Cerebellar cortex (tissue), 1 donor: ENCODE results near the gene ABCA13.
A peak's percentile ranks its signal among the peaks of the same experiment; 100 is the strongest.

Source experiments
- DNase-seq: peaks from one replicate; pipeline ENCODE4 v3.0.0-alpha.2; 2015; ENCODE audit warnings: low spot score

ABCA13 gene

DNA sequence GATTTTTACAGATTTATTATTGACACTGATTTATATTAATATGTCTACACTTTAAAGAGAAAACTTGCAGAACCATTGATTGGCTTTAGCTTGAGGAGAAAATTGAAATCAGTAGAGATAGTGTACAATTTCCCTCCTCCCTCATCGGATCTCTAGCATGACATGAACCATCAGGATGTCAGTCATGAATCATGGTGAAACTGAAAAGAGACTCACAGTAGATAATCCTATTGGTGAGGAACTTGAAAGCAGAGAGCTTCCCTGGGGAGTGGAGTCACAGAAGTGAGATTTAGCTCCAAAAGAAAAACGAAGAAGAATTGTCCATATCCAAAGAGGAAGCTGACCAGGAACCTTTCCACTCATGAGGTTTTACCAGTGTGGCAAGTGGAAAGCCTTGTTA is 346.8 kb downstream of the ABCA13 start:
- DNase-seq = no peak

DNA sequence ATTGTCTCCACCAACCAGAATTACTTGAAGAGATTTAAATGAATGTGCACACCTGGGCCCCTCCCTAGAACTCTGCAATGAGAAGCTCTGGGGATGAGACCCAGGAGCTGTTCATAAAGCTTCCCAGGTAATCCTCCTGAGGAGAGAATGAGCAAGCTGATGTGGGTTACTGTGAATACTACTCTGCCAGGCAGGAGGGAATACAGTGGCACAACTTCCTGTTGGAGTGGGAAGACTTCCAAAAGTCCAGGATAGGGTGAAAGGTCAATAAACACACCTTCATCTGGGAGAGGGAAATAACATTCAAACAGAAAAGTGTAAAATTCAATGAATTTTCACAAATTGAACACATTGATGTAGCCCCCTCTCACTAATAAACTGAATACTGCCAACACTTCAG is 351.4 kb downstream of the ABCA13 start:
- no peak for DNase-seq

DNA sequence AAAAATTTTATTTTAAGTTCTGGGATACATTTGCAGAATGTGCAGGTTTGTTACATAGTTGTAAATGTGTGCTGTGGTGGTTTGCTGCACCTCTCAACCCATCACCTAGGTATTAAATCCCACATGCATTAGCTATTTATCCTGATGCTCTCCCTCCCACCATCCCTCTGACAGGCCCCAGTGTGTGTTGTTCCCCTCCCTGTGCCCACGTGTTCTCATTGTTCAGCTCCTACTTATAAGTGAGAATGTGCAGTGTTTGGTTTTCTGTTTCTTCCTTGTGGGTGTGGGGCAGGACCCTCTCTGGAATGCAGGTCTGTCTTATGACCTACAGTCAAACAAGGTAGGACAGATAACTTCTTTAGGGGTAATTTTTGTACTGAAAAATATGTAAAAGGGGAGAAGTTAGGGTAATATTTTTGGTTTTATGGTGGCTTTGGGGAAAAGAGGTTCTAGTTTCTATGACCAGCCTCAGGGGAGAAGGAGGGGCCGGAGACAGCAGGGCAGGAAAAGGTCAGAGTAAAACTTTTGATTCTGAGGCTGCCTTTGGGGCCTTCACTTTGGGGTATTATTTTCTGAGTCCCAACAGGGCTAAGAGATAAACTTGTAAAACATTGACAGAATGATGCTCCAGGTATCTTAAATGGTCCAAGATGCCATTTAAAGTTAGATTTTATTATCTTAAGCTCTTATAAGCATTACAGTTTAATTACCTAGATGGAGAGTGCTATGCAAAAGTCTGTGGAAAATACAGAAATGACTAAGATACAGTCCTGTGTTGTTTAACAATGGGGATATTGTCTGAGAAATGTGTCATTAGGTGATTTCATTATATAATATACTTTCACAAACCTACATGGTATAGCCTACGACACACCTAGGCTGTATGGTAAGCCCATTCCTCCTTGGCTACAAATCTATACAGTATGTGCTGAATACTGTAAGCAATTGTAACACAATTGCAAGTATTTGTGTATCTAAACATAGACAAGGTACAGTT is 354.8 kb downstream of the ABCA13 start:
- no peak for DNase-seq

DNA sequence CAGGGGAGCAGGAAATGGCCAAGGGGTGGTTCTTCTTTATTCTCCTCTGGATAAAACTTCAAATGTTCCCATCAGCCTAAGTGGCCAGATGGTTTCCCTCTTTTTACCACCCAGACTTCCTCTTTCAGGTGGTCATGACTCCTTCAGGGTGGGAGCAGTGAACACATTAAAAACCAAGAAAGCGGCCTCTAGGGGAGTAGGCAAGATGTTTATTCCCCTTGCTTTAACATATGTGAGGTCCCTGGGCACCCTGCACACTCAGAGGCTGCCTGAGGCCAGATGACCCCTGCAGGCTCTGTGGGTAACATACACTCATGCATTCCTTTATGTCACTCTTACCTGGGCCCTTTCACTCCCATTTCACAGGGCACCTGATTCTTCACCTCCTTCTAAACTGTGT is 357.4 kb downstream of the ABCA13 start:
- DNase-seq = no peak

DNA sequence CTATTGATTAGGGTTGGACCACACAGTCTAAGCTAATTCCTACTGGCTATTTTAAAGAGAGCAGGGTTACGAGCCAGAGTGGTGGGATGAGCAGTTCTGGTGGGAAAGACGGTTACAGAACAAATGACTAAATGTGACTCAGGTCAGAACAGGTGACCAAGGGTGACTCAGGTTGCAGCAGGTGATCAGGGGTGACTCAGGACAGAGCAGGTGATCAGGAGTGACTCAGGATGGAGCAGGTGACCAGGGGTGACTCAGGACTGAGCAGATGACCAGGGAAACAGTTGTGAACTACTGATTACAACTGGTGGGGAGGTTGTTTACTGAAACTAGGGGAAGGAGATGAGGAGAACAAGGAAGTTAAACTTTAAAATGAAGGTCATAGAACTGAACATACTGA is 366.3 kb downstream of the ABCA13 start:
- DNase-seq = no peak

DNA sequence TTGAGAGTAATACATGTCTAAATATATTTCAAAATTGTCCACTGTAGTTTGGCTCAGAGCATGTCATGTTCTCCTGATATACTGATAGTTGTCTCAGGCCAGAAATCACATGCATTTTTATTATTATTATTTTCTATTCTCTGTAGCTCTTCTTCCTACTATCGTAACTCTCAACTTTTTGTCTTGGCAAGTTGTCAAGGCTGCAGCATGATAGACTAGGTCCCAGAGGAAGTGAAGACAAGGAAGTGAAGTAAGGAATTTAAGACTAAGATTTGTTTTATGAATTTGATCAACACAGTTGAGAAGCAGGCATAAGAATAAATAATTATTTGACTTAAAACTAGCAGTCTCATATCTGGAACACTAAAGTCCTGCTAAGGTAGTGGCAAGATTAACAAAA is 369.5 kb downstream of the ABCA13 start:
- DNase-seq = no peak

DNA sequence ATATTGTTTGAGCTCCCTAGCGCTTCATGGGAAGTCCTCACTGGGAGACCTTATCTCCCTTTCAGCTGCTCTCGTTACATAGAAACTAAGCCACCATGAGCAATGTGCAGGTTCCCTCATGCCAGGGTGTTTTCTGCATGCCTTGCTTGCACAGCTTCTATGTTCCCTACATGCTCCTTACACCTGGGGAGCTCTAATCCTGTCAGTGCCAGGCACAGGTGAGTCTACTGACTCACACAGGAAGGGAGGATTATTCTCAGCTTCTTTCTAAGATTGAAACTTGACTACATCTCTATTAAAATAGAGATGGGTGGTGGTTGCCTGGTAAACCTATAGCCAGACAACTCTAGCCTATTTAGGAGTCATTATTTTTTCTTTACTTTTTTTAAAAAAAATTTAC is 377.4 kb downstream of the ABCA13 start:
- no peak for DNase-seq

DNA sequence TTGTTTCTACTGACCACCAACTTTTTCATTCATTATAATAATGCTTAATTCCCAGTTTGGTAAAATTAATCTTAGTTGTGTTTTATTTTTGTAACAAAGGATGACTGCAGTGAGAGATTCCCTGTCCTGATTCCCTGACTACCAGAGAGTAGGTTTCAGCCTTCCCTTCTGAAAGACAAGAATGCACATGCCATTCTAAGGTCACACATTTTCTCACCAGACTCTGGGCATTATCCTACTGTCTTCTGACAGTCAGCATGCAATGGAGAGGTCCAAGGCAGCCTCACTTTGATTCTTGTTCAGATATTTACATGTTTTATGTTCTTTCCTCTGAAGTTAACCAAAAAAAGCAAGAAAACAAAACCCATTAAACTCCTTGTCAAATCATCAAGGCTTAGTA is 380.4 kb downstream of the ABCA13 start:
- no peak for DNase-seq

DNA sequence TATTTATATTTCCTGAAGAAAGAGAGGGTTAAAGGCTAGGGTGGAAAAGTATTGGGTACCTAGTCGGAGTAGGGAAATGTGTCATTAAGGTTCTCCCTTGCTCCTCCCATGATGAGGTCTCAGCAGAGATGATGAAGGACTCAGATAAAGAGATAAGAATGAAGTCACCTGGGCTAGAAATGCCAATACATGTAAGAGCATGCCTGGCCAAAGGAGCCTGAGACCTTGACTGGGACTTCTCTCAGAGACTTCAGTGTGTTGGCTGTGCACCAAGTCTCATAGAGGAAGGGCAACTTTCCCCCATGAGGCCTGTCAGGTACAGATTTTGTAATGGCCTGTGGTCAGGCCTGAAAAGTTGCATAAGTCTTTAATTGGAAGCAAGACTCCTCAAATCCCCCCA is 392.1 kb downstream of the ABCA13 start:
- no peak for DNase-seq

DNA sequence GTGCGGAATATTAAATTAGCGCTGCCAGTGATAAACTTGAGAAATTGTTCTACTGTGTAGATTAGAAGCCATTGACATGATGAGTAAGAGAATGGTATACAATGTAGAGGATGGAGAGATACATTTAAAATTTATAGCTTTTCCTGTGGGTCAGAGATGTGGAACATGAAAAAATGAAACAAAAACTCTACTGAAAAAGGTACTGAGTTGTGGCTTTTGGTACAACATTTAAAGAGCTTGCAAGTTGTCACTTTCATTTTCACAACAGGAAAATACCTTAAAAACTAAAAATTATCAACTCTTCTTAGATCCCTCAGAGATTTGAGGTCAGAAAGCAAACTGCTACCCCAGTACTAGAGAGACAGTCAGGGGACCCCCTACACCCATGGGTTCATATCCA is 404.3 kb downstream of the ABCA13 start:
- no peak for DNase-seq

DNA sequence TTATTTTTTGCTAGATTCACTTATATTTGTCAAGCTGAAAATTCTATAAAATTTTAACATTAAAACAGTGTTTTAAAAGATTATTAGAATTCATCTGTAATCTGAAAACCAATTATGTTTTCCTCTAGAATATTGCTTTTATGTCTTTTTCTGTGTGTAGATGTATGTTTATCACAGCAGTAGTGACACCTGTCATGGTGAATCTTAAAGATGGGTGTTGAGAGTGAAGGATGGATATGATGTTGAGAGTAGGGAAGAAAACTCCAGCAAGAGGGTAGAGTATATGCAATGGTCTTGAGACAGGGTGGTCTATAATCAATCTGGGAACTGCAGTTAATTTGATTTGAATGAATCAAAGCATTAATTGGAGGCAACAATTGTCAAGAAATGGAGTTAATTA is 416.2 kb downstream of the ABCA13 start:
- DNase-seq = no peak

DNA sequence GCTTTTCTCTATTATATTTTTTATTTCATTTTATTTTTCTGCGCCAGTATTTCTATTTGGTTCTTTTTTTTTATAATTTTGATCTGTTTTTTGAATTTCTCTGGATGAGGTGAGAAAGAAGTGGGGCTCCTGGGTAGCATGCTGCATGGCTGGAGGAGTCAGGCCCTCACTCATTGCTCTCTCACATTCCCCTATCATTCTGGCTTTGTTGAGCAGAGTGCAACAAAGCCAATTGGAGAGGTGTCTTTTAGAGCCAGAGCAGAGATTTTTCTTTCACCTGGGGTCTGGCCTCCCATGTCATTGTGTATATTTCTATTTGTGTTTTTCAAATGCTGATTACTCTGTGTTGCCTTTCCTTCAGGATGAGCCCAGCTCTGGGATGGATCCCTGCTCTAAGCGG is 423.1 kb downstream of the ABCA13 start:
- no peak for DNase-seq

DNA sequence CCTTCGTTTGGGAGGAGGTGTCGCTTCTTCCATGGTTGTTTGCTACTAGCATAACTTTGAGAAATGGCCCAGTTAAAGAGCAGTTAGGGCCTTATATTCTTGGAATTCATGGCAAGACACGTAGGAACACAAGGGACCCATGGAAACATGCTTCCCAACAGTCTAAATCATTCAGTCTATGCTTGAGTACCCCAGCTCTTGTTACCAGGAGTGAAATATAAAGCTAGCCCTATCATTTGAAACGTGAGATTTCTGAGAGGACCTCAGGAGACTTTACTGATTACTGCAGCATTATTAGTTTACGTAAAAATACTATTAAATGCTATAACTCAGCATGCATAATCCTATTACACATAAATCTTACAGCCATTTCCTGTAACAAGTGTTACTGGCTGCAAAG is 424.5 kb downstream of the ABCA13 start:
- no peak for DNase-seq

DNA sequence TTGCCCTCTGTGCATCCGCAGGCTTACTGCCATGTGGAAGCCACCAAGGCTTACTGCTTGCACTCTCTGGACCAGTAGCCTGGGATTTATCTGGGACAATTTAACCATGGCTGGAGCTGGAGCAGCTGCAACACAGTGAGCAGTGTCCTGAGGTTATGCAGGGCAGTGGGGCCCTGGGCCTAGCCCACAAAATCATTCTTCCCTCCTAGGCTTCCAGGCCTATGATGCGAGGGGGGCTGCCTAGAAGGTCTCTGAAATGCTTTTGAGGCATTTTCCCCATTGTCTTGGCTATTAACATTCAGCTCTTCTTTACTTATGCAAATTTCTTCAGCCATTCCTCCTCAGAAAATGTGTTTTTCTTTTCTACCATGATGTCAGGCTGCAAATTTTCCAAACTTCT is 439.4 kb downstream of the ABCA13 start:
- no peak for DNase-seq

DNA sequence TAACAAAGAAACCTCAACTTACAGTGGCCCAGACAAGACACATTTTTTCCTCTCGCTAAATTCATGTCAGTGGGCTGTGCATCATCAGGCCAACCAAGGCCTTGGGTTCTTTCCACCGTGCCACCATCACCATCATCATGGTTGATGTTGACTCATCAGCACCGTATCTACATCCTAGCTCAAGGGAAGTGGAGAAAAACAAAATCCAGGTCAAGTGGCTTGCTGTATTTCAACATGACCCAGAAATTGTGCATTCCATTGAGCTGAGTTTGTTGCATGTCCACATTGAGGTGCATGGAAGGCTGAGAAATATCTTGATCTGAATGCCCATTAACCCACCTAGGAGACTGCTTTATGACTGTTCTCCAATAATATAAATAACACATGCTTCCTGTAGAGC is 440.7 kb downstream of the ABCA13 start:
- DNase-seq = no peak

DNA sequence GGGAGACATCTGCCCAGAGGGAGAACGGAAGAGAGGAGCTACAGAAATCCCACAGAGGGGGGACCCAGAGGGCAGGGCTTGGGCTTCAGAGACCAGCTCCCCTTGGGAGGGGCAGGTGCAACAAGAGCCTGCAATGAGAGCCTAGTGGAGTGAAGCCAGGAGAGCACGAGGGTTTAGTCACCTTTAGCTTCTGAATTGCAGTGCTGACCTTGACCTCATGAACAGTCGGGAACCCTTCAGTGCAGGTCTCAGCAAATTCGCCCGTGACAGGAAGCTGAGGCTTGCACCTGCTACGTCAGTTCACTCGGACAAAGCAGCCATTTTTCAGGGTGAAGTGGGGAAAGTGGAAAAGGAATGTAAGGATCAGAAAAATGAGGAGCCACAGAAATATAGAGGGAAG is 446.2 kb downstream of the ABCA13 start:
- no peak for DNase-seq

DNA sequence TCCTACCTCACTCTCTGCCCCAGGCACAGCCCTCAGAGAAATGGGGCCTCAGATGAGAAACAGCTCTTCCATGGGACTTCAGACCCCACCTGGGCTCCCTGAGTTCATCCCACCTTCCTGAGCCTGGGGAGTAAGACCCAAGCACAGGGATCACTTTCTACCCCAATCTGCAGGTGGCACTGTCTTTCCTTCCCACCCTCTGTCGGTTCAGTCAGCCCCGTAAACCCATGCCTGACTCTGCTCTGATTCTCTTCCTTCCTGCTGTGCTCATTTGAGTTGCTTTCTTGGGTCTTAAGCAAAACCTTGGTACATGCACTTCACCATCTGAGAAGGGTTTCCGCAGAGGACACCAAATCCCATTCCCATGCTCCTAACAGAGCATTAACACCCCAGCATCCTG is 446.7 kb downstream of the ABCA13 start:
- DNase-seq = no peak

DNA sequence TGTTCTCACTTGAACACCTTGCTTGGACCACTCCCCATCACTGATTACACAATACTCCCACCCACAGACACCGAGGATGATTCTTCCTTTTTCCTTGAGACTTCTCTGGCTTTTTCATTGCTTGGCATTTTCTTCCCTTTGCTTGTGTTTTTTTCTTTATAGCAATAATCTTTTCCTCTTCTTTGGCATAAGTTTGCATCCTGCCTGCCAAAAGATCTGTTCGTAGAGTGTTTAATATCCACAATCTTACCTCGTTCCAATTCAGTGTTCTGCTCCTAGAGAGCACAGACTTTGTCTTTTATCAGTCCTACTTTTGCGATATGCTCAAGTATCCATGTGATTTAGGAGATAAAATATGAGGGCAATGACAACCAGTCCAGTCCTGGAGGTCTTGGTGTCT is 449.8 kb downstream of the ABCA13 start:
- DNase-seq = no peak

DNA sequence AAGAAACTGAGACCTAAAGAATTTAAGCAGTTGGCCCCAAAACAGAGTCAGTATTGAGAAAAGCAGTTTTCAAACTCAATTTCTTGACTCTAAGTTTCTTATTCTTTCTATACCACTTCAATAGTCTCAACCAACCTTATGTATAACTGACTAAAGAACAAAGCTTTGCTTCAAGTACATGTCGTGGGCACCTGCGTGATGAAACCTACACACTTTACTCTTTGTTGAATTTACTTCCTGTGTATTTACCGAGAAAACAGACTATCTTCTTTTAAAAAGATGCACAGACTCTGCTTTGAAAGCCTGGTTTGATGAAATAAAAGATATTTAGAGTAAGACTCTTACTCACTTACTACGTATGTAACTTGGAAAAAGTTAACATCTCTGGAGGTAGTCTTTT is 455.9 kb downstream of the ABCA13 start:
- DNase-seq = no peak

DNA sequence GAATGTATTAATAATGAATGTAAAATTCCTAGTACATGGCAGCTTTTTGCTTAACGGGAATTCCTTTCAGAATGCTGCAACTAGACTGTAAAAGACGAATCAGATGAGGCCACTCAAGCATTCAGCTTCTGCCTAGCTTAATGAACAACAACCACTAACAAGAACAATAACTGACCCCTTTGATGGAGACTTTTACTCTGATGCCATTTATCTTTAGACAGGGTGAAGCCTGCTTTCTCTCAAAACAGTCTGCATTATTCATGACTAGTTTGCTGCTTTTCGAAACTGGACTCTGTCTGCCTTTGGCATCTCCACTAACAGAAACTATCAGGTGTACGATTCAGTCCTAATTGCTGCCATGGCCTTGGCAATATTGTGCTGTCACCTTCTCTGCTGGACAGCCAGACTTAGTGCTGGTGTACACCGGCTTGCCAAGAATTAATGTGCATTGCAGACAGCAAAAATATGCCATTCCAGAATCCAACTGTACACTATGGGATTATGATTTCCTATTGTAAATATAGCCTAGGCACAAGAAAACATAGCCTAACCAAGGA is 457.6 kb downstream of the ABCA13 start:
- peak; percentile 49 for DNase-seq

DNA sequence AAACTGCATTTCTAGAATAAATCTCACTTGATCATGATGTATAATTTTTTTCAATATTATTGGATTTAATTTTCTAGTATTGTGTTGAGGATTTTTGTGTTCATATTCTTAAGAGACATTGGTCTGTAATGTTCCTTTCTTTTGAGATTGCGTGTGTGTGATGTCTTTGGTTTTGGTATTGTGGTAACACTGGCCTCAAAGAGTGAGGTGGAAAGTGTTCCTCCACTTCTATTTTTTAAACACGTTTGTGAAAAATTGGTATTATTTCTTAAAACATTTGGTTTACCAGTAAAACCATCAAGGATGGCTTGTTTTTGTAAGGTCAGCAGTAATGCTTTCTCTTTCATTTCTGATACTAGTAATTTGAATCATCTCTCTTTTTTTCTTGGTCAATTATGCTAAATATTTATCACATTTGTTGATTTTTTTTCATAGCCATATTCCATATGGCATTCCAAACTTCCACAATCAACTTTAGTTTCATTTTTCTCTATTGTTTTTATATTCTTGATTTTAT is 462.9 kb downstream of the ABCA13 start:
- DNase-seq = no peak

DNA sequence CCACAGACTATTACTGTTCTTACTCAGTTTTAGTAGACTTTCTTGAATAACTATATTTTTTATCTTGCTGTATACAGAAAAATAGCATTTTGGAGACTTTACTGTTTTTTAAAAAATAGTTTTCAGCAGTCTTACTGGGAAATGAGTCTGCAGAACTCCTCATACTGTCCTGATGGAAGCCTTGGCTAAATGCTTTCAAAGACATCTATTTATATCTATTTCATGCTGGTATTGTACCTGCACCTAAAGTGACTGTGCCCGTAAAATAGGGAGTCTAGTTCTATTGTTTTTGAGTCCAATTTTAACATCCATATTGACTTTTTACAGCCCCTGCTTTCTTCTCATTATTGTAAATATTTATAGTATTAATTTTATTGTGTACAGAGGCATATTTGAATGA is 464.5 kb downstream of the ABCA13 start:
- DNase-seq = no peak

DNA sequence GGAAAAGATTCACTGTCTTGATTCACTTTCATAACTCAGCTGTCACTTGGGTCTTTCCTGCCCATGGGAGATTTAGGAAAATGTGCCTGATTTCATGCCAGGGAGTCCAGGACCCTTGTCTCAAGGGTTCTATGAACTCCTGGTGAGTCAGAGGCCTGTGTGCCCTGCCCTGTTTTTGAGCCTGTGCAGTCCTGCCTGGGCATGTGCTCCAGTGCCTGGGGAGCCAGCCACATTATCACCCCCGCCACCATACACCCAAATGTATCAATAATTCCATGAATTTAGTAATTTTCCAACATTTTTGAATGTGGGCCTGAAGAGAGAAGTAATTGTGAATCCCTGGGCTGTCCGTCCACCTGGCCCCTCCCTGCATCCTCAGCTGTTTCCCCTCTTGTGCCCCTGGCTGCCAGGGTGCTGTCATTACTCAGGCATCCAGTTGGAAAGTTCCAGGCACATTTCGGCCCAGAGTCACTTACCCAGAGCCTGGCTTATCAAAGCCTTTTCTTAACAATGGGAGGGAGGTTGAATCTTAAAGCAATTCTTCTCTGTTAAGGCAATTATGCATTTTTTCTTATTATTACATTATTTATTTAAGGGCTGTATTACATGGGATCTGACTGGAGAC is 465.2 kb downstream of the ABCA13 start:
- no peak for DNase-seq
